CD8-positive, alpha-beta memory T cell (primary cell): ENCODE measurements around the gene TDRD3. TPM values are rescaled to one million over a fixed set of nuclear protein-coding genes. Genes with fewer than 3 reads are reported as not detected.

Experiments used
- CTCF ChIA-PET: fragments of 350-600 bp; sonication (Branson Sonifier 250); formaldehyde crosslinking; loops from one replicate; lab custom pipeline; 2021; ENCODE audit warnings: antibody characterized with exemption; lab: Charles Lee
- POLR2A ChIA-PET: fragments of 350-600 bp; sonication (Branson Sonifier 250); formaldehyde crosslinking; loops from one replicate; lab custom pipeline; 2021; ENCODE audit warnings: antibody characterized with exemption; lab: Charles Lee
- DNase-seq, 5 donors: peaks; one replicate each; pipeline versions ENCODE4 v3.0.0 to v3.0.0-alpha.2; 2020 to 2022; ENCODE audit warnings: mixed read lengths in 1 of 5
- H3K27ac ChIP-seq: one replicate; pipeline ENCODE4 v1.7.0; 2013; ENCODE audit warnings: low read depth, mild to moderate bottlenecking, low read length, moderate library complexity
- H3K27me3 ChIP-seq: 2 replicates; pipeline ENCODE4 v1.7.0; 2013; ENCODE audit warnings: low read length, mild to moderate bottlenecking; ENCODE audit not compliant: insufficient read depth, poor library complexity, severe bottlenecking
- H3K36me3 ChIP-seq: 2 replicates; pipeline ENCODE4 v1.7.0; 2013; ENCODE audit warnings: mild to moderate bottlenecking, low read length, moderate library complexity; ENCODE audit not compliant: insufficient read depth
- H3K4me1 ChIP-seq: 2 replicates; pipeline ENCODE4 v1.7.0; 2013; ENCODE audit warnings: mild to moderate bottlenecking, low read length, moderate library complexity; ENCODE audit not compliant: insufficient read depth
- H3K4me3 ChIP-seq: 2 replicates; pipeline ENCODE4 v1.7.0; 2013; ENCODE audit warnings: mild to moderate bottlenecking, low read length
- H3K9me3 ChIP-seq: 2 replicates; pipeline ENCODE4 v1.7.0; 2013; ENCODE audit warnings: mild to moderate bottlenecking, low read length
- H3K27ac Mint-ChIP-seq, 8 donors: one replicate each; pipeline ENCODE4 v1.8.0; 2020 to 2021; ENCODE audit warnings: mixed read lengths in 8 of 8, mild to moderate bottlenecking in 6 of 8, inconsistent platforms in 3 of 8, moderate library complexity in 3 of 8
- H3K27me3 Mint-ChIP-seq, 2 donors: one replicate each; pipeline ENCODE4 v1.8.0; 2020 to 2021; ENCODE audit warnings: mixed read lengths in 2 of 2, mild to moderate bottlenecking in 1 of 2, moderate library complexity in 1 of 2
- H3K36me3 Mint-ChIP-seq, 3 donors: one replicate each; pipeline ENCODE4 v1.8.0; 2020 to 2021; ENCODE audit warnings: mixed read lengths in 3 of 3, inconsistent platforms in 1 of 3, mild to moderate bottlenecking in 1 of 3
- H3K4me1 Mint-ChIP-seq, 3 donors: one replicate each; pipeline ENCODE4 v1.8.0; 2020 to 2021; ENCODE audit warnings: mixed read lengths in 3 of 3, inconsistent platforms in 1 of 3, mild to moderate bottlenecking in 1 of 3
- H3K4me3 Mint-ChIP-seq, 7 donors: one replicate each; pipeline ENCODE4 v1.8.0; 2020 to 2021; ENCODE audit warnings: mixed read lengths in 7 of 7, mild to moderate bottlenecking in 6 of 7, moderate library complexity in 4 of 7, inconsistent platforms in 2 of 7
- H3K9me3 Mint-ChIP-seq, 5 donors: one replicate each; pipeline ENCODE4 v1.8.0; 2020 to 2022; ENCODE audit warnings: mixed read lengths in 5 of 5, mild to moderate bottlenecking in 3 of 5, moderate library complexity in 2 of 5, inconsistent platforms in 1 of 5
- polyA plus RNA-seq: library from polyadenylated mRNA; unstranded; fragments of 300-500 nt; fragmentation: Illumina TruSeq; gene quantifications from one replicate; pipeline ENCODE4 v1.2.3, GENCODE V29; 2021
- total RNA-seq, 2 experiments: library from RNA; stranded (reverse); gene quantifications; one replicate each; pipeline ENCODE4 v1.2.3, GENCODE V29; 2021

Gene TDRD3
- total and polyA plus RNA-seq, 3 experiments from 2014 or later: 8.7 to 22.7 (median 21.2) TPM

DNA sequence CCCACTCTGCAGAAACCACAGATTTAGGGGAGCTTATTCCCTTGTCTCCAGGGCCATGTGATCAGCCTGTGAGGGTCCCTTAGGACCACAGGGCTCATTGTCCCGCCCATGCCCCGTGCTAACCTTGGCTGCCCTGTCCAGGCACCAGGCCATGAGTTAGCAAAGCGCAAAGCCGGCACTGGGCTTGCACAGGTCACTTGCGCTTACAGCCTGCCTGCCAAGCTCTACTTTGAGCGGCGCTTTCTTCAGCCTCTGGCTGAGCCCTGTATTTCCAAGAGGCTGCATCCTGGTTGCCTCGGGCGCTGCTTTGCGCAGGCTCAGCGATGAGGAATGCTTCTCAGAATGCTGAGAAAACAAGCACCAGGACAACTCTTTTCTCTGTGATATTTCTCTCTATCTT, 188.0 kb downstream of the TDRD3 start:
- Mint-ChIP-seq H3K27ac (no peak overlapping the region), H3K9me3 (peaks cover 0 to 3% (median 0%) of the 10 kb centered on the region in 5 donors), H3K4me3 (no peak overlapping the region), H3K27me3 (peaks cover 0 to 6% of the 10 kb centered on the region in 2 donors), H3K36me3 (peaks cover 0 to 1% (median 0%) of the 10 kb centered on the region in 3 donors), H3K4me1 (peaks cover 0 to 2% (median 0%) of the 10 kb centered on the region in 3 donors)
- Histone ChIP-seq H3K27me3 (no peaks in the 10 kb centered on the region), H3K36me3 (no peaks in the 10 kb centered on the region), H3K27ac (no peak overlapping the region), H3K9me3 (no peaks in the 10 kb centered on the region), H3K4me1 (no peaks in the 10 kb centered on the region), H3K4me3 (no peak overlapping the region)
- ChIA-PET CTCF (no interaction called here), POLR2A (no interaction called here)
- DNase-seq: no peak

- H3K36me3 Mint-ChIP-seq: no peaks in the 10 kb centered on the region
- Histone ChIP-seq H3K27ac (no peak overlapping the region), H3K9me3 (no peaks in the 10 kb centered on the region), H3K27me3 (no peaks in the 10 kb centered on the region), H3K36me3 (no peaks in the 10 kb centered on the region), H3K4me3 (no peak overlapping the region), H3K4me1 (no peaks in the 10 kb centered on the region)
- H3K27ac Mint-ChIP-seq: no peak overlapping the region
- H3K4me1 Mint-ChIP-seq: no peaks in the 10 kb centered on the region
- POLR2A ChIA-PET: no interaction called here
- peaks cover 0 to 2% (median 0%) of the 10 kb centered on the region in 5 donors for H3K9me3 Mint-ChIP-seq
- CTCF ChIA-PET: no interaction called here
- H3K4me3 Mint-ChIP-seq: no peak overlapping the region
- peak in 1 of 5 donors; percentile 2 for DNase-seq
- H3K27me3 Mint-ChIP-seq: peaks cover 0 to 6% of the 10 kb centered on the region in 2 donors
Observed at GRCh38 chr13:60590800-60591747, 194.1 kb downstream of the TDRD3 start.

- Mint-ChIP-seq H3K9me3 (no peaks in the 10 kb centered on the region), H3K4me1 (no peaks in the 10 kb centered on the region), H3K27ac (no peak overlapping the region), H3K27me3 (peaks cover 5 to 10% of the 10 kb centered on the region in 2 donors), H3K36me3 (no peaks in the 10 kb centered on the region), H3K4me3 (no peak overlapping the region)
- Histone ChIP-seq H3K4me1 (no peaks in the 10 kb centered on the region), H3K36me3 (no peaks in the 10 kb centered on the region), H3K4me3 (no peak overlapping the region), H3K27me3 (no peaks in the 10 kb centered on the region), H3K27ac (no peak overlapping the region), H3K9me3 (no peaks in the 10 kb centered on the region)
- ChIA-PET POLR2A (no interaction called here), CTCF (no interaction called here)
- no peak for DNase-seq
Observed at GRCh38 chr13:60603049-60603448, 206.0 kb downstream of the TDRD3 start.

- Histone ChIP-seq H3K27me3 (no peaks in the 10 kb centered on the region), H3K9me3 (no peaks in the 10 kb centered on the region), H3K4me1 (no peaks in the 10 kb centered on the region), H3K4me3 (no peak overlapping the region), H3K27ac (no peak overlapping the region), H3K36me3 (no peaks in the 10 kb centered on the region)
- peaks cover 5 to 9% of the 10 kb centered on the region in 2 donors for H3K27me3 Mint-ChIP-seq
- H3K4me1 Mint-ChIP-seq: no peaks in the 10 kb centered on the region
- no peak overlapping the region for H3K4me3 Mint-ChIP-seq
- no peak overlapping the region for H3K27ac Mint-ChIP-seq
- CTCF ChIA-PET: no interaction called here
- POLR2A ChIA-PET: no interaction called here
- DNase-seq: no peak
- no peaks in the 10 kb centered on the region for H3K36me3 Mint-ChIP-seq
- no peaks in the 10 kb centered on the region for H3K9me3 Mint-ChIP-seq
Observed at GRCh38 chr13:60604058-60604457, 207.0 kb downstream of the TDRD3 start.

DNA sequence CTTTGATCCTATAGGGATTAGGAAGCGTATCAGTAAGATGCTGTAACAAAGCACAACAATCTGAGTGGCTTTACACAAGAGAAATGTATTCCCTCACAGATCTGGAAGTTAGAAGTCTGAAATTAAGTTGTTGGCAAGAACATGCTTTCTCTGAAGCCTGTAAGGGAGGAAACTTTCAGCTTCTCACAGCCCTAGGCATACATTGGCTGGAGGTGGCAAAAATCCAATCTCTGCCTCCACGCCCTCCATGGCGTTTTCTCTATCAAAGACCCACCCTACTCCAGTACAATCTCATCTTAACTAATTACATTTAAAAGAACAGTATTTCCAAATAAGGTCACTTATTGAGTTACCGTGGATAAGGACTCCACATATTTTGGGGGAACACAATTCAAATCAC, 211.9 kb downstream of the TDRD3 start:
- ChIA-PET POLR2A (no interaction called here), CTCF (no interaction called here)
- Histone ChIP-seq H3K36me3 (no peaks in the 10 kb centered on the region), H3K4me1 (no peaks in the 10 kb centered on the region), H3K4me3 (no peak overlapping the region), H3K27me3 (no peaks in the 10 kb centered on the region), H3K27ac (no peak overlapping the region), H3K9me3 (no peaks in the 10 kb centered on the region)
- no peak for DNase-seq
- H3K9me3 Mint-ChIP-seq: no peaks in the 10 kb centered on the region
- H3K27me3 Mint-ChIP-seq: peaks cover 0 to 3% of the 10 kb centered on the region in 2 donors
- no peaks in the 10 kb centered on the region for H3K36me3 Mint-ChIP-seq
- no peak overlapping the region for H3K27ac Mint-ChIP-seq
- no peaks in the 10 kb centered on the region for H3K4me1 Mint-ChIP-seq
- H3K4me3 Mint-ChIP-seq: no peak overlapping the region

GRCh38 chr13:60611523-60611922, 214.5 kb downstream of the TDRD3 start:
- no peaks in the 10 kb centered on the region for H3K4me1 Mint-ChIP-seq
- H3K9me3 Mint-ChIP-seq: peaks cover 0 to 2% (median 0%) of the 10 kb centered on the region in 5 donors
- no peaks in the 10 kb centered on the region for H3K36me3 Mint-ChIP-seq
- no peaks in the 10 kb centered on the region for H3K27me3 ChIP-seq
- CTCF ChIA-PET: no interaction called here
- H3K9me3 ChIP-seq: no peaks in the 10 kb centered on the region
- no peak for DNase-seq
- POLR2A ChIA-PET: no interaction called here
- no peaks in the 10 kb centered on the region for H3K36me3 ChIP-seq
- H3K4me3 ChIP-seq: no peak overlapping the region
- no peak overlapping the region for H3K4me3 Mint-ChIP-seq
- H3K27ac ChIP-seq: no peak overlapping the region
- H3K27me3 Mint-ChIP-seq: peaks cover 3 to 9% of the 10 kb centered on the region in 2 donors
- H3K27ac Mint-ChIP-seq: no peak overlapping the region
- H3K4me1 ChIP-seq: no peaks in the 10 kb centered on the region

DNA sequence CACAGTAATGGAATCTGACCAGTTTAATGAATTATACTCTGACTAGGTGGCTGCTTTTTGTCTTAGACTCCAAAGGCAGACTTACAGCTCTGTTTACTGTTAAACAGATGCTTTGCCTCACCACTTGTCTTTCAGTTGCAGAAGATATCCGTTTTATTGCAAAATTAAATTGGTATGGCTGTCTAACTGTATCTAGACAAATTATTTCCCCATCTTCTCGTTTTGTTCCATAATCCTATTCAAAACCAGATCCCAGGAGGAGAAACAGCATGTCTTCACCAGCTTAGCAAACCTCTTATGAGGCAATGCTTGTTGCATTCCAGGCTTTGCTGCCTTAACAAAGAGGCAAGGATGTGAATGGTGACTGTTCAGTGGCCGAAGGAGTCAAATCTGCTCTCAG, 215.6 kb downstream of the TDRD3 start:
- Mint-ChIP-seq H3K4me1 (no peaks in the 10 kb centered on the region), H3K27ac (no peak overlapping the region), H3K36me3 (no peaks in the 10 kb centered on the region), H3K4me3 (no peak overlapping the region), H3K27me3 (peaks cover 3 to 11% of the 10 kb centered on the region in 2 donors), H3K9me3 (peaks cover 0 to 2% (median 0%) of the 10 kb centered on the region in 5 donors)
- Histone ChIP-seq H3K27ac (no peak overlapping the region), H3K27me3 (no peaks in the 10 kb centered on the region), H3K9me3 (no peaks in the 10 kb centered on the region), H3K4me3 (no peak overlapping the region), H3K36me3 (no peaks in the 10 kb centered on the region), H3K4me1 (no peaks in the 10 kb centered on the region)
- CTCF ChIA-PET: no interaction called here
- POLR2A ChIA-PET: no interaction called here
- DNase-seq: no peak

- H3K9me3 ChIP-seq: no peaks in the 10 kb centered on the region
- H3K9me3 Mint-ChIP-seq: peaks cover 0 to 2% (median 0%) of the 10 kb centered on the region in 5 donors
- no peaks in the 10 kb centered on the region for H3K4me1 Mint-ChIP-seq
- H3K36me3 Mint-ChIP-seq: no peaks in the 10 kb centered on the region
- H3K4me3 Mint-ChIP-seq: no peak overlapping the region
- H3K4me3 ChIP-seq: no peak overlapping the region
- ChIA-PET POLR2A (no interaction called here), CTCF (no interaction called here)
- H3K27me3 Mint-ChIP-seq: peaks cover 3 to 12% of the 10 kb centered on the region in 2 donors
- DNase-seq: no peak
- H3K36me3 ChIP-seq: no peaks in the 10 kb centered on the region
- no peak overlapping the region for H3K27ac ChIP-seq
- no peaks in the 10 kb centered on the region for H3K27me3 ChIP-seq
- no peak overlapping the region for H3K27ac Mint-ChIP-seq
- H3K4me1 ChIP-seq: no peaks in the 10 kb centered on the region
Observed at GRCh38 chr13:60613080-60613479, 216.1 kb downstream of the TDRD3 start.
